GM18498 (cell line): ENCODE measurements around the gene CLIC3.

Experiments
- ATAC-seq: cut with Tn5 transposase; IDR thresholded peaks from one replicate; pipeline ENCODE4 v1.9.1; 2021; ENCODE audit warnings: mild to moderate bottlenecking, moderate library complexity; ENCODE audit not compliant: unreplicated experiment

CLIC3 gene

GRCh38 chr9:136969150-136969549 is 27.2 kb downstream of the CLIC3 start:
- ATAC-seq: no peak

DNA sequence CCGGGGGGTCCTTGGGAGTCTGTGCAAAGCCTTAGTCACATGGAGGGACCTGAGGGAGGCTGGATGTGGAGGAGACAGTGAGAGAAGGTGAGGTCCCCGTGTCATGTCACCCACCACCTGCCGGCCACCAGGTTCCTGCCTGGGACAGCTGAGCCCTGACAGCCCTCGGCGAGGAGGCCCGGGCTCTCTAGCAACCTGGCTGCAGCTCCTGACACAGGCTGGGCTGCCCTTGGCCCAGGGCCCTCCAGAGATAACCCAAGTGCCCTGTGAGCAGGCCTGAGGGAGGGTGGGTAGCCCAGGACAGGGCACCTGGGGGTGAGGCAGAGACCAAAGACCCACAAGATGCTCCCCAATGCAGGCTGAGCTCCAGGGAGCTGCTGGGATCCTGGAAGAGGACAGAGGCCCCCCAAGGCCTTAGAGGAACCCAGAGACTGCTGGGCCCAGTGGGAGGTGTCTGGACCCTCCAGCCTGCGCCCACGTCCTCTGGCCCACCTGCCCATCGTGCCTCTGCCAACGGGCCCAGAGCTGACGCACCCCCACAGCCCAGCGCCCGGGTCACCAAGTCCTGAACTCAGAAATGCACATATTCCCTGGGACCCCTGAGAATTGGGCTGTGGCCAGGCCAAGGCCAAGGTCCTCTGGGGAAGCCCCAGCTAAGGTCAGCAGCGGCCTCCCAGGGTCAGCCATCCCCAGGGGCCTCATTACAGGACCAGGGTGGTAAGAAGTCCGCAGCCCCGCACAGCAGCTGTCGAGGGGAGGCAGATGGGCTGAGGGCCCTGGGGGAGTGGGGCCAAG is 27.8 kb downstream of the CLIC3 start:
- ATAC-seq: no peak

- ATAC-seq: no peak
Observed at GRCh38 chr9:136965771-136966484, 30.4 kb downstream of the CLIC3 start.

DNA sequence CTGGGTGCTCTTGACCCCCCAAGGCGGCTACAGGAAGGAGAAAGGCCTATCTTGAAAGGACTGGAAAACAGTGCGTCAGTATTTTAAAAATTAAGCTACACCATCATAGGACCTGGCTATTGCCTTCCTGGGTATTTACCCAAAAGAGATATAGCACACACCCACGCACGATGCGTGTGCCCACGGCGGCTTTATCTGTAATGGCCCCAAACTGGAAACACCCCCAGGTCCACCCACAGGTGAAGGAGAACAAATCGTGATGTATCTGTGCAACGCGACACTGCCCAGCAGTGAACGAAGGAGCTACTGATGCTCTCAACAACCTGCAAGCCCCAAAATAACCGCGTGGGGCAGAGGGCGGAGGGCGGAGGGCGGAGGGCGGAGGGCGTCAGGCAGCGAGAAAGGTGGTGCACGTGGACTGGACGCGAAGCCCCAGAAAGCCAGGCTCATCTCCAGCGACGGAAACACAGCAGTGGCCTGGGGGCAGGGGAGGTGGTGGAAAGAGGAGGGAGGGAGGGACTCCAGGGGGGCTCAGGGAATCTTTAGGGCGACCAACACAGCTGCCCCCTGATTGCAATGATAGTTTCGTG is 31.4 kb downstream of the CLIC3 start:
- no peak for ATAC-seq

DNA sequence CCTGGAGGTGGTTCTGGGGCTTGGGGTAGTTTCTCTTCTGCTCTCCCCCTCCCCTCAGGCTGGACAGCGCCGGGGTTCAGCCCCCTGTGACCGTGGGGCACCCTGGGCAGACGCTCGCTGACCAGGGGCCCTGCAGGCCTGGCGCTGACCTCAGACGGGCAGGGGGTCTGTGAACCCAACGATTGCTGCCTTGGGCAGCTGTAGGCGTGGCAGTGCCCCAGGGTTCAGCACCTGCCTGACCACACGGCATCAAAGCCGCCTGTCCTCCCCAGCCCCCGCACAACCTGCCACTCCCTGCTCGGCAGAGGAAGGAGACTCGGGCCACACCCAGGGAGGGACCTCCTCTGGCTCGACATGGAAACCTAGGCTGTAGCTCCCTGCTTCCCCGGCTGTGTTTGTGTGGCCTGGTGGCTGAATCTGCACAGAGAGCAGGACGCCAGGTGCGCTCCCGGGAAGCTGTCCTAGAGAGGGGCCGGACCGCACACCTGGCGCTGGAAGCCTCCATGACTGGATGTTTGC is 32.1 kb downstream of the CLIC3 start:
- ATAC-seq: no peak

- no peak for ATAC-seq
Observed at GRCh38 chr9:136963751-136964150, 32.6 kb downstream of the CLIC3 start.

GRCh38 chr9:136963341-136963740 is 33.0 kb downstream of the CLIC3 start:
- ATAC-seq: no peak

DNA sequence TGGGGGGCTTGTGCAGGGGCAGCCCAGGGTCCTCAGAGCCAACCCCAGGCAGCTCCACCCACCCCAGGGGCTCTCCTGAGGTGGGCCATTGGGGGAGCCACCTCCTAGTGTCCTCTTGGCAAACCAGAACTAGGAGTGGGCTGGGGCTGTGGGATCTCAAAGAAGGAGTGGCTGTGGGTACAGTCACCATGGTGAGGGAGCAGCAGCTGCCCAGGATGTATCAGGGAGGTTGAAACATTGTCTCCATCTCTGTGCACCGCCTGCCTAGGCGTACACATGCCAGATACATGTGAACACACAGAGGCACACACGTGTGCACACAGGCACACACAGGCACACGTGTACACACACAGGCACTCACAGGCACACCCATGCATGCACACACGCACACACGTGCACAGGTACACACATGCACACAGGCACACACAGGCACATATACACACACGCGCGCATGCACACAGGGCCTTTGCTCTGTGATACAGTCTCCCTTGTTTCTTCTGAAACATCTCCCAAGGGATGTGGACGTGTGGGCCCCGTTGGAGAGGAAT is 33.6 kb downstream of the CLIC3 start:
- no peak for ATAC-seq

DNA sequence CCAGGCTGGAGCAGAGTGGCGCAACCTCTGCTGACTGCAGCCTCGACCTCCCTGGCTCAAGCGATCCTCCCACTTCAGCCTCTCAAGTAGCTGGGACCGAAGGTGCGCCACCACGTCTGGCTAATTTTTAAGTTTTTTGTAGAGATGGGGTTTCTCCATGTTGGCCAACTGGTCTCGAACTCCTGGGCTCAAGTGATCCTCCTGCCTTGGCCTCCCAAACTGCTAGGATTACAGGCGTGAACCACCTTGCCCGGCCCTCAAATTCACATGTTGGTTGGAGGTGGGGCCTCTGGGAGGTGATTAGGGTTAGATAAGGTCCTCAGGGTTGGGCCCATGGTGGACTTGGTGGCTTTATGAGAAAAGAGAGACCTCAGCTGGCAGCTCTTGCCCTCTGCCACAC is 34.2 kb downstream of the CLIC3 start:
- no peak for ATAC-seq

- no peak for ATAC-seq
Observed at GRCh38 chr9:136961279-136962065, 34.9 kb downstream of the CLIC3 start.

GRCh38 chr9:136960938-136961275 is 35.5 kb downstream of the CLIC3 start:
- ATAC-seq: no peak

DNA sequence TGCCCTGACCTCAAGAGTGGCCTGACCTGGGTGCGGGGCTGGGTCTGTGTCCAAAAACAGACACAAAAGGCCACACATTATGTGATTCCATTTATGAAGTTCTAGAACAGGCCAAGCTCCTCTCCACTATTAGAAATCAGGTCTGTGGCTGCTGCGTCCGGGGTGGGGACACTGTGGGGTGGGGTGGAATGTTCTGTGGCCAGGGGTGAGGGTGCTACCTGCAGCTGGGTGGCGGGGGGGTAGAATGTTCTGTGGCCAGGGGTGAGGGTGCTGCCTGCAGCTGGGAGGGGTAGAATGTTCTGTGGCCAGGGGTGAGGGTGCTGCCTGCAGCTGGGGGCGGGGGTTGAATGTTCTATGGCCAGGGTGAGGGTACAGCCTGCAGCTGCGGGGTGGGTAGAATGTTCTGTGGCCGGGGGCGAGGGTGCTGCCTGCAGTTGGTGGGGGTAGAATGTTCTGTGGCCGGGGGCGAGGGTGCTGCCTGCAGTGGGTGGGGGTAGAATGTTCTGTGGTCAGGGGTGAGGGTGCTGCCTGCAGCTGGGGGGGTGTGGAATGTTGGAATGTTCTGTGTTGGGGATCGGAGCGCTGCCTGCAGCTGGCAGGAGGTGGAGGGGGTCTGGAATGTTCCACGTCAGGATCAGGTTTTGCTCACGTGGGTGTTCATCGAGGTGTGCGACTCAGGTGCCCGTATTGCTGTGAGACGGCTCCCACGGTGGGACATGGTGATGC is 36.0 kb downstream of the CLIC3 start:
- ATAC-seq: no peak

DNA sequence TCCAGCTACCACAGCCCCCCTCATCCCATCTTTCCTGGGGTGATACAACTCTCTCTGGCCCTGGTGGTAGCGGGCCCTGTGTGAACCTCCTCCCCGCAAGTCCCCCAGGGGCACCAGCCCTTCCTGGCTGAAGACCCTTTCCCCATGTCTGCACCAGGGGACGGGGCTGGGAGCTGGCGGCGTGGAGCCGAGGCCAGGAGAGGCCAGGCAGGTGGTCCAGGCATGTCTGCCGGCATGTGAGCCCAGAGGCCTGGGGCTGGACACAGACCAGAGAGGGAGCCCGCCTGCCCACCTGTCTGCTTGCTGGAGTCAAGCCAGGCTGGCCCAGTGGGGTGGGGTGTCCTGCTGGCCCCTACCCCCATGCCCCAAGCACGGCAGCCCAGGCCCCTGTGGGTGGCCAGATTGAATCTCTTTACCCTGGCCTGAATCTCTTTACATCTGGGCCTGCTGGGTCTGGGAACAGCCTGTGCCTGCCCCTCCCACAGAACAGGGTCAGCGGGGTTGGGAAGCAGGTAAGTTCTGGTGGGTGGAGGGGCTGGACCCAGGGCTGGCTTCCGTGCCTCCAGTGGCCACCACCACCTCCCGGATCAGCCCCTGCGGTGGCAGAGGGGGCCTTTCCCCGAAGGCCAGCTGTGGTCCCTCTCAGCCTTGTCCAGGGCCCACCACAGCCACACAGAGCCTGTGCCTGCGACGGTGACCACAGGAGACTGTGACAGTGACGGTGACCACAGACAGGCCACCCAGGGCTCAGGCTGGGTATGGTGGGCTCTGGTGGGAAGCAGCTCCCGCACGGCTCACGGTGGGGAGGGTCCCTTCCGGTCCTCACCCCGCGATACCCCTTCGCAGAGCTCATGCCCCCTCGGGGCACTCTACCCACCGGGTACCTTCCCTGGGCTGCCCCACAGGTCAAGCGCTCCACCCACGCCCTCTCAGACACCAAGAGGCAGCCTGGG is 37.2 kb downstream of the CLIC3 start:
- no peak for ATAC-seq

DNA sequence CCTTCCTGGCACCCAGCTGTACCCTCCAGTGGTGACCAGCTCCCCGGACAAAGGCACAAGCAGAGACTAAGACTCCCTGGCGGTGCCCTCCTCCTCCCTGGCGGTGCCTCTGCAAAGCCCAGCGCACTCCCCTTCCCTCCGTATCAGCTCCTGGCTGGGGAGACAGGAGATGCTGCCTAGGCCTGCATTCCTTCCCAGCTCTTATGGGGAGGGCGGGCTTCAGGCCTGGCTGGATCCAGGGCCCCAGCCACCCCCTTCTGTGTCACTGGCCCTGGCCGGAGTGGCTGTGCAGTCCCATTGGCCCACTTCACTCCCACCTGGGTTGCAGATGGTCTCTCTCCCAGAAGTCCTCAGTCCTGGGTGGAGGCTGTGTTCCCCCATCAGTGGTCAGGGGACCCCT is 37.9 kb downstream of the CLIC3 start:
- ATAC-seq: no peak

GRCh38 chr9:136957901-136958300 is 38.5 kb downstream of the CLIC3 start:
- no peak for ATAC-seq

GRCh38 chr9:136957461-136957860 is 38.9 kb downstream of the CLIC3 start:
- ATAC-seq: no peak

DNA sequence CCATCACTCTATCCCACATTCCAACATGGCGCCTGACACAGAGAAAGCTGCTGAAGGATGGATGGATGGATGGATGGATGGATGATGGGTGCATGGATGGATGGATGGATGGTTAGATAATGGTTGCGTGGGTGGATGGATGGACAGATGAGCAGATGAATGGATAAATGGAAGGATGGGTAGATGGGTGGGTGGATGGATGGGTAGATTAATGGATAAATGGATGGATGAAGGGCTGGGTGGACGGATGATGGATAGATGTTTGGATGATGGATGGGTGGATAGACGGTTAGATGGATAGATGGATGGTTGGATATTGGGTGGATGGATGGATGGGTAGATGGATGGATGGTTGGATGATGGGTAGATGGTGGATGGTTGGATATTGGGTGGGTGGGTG is 39.8 kb downstream of the CLIC3 start:
- ATAC-seq: no peak

DNA sequence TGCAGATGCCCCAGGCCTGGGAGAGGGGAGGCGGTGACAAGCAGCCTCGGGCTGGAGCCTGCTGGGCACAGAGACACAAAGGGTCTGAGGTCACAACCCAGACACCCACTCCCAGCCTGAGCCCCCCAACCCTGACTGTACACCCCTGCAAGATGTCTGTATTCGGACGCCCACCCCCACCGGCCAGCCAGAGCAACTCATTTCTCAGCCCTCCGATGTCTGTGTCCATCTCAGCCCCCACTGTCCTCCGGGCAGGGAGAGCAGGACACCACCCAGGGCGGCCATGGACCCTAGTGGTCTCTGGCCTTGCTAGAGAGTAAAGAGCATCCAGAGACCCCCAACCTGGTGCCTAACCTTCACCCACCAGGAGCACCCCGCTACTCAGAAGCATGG is 40.4 kb downstream of the CLIC3 start:
- ATAC-seq: no peak
